Fibroblast of lung (primary cell): ENCODE measurements around the gene THAP9. TPM values are rescaled to one million over a fixed set of nuclear protein-coding genes. Genes with fewer than 3 reads are reported as not detected.

ENCODE experiments used
- DNase-seq, 2 donors: peaks; one replicate each; pipeline versions ENCODE4 v3.0.0 to v3.0.0-alpha.2; 2010; ENCODE audit warnings: low read depth in 2 of 2
- H2AFZ ChIP-seq: 2 replicates; pipeline ENCODE4 v1.5.1; 2012; ENCODE audit warnings: low read length, control low read depth, inconsistent platforms
- H3K27ac ChIP-seq: 2 replicates; pipeline ENCODE4 v1.5.1; 2011; ENCODE audit warnings: low read length, control low read depth; ENCODE audit not compliant: insufficient read depth
- H3K27me3 ChIP-seq: 2 replicates; pipeline ENCODE4 v1.5.1; 2011; ENCODE audit warnings: mild to moderate bottlenecking, low read length; ENCODE audit not compliant: control insufficient read depth, insufficient read depth
- H3K36me3 ChIP-seq: 2 replicates; pipeline ENCODE4 v1.5.1; 2011; ENCODE audit warnings: low read length; ENCODE audit not compliant: control insufficient read depth, insufficient read depth
- H3K4me1 ChIP-seq: 2 replicates; pipeline ENCODE4 v1.5.1; 2011; ENCODE audit warnings: low read length; ENCODE audit not compliant: control insufficient read depth, insufficient read depth; ENCODE audit errors: extremely low read depth
- H3K4me2 ChIP-seq: 2 replicates; pipeline ENCODE4 v1.5.1; 2011; ENCODE audit warnings: low read length, control low read depth; ENCODE audit not compliant: insufficient read depth; ENCODE audit errors: extremely low read depth
- H3K4me3 ChIP-seq, 4 experiments: fragments of 200-600 bp in 1 of 4; sonication (generic) in 1 of 4; replicated peaks in 1 of 4; 2 replicates each; pipeline ENCODE4 v1.5.1; 2011 to 2016; ENCODE audit warnings: low read length in 4 of 4, low read depth in 3 of 4, mild to moderate bottlenecking in 3 of 4, control low read depth in 2 of 4, inconsistent platforms in 1 of 4, mixed read lengths in 1 of 4; ENCODE audit not compliant: insufficient read depth in 1 of 4; ENCODE audit errors: control extremely low read depth in 1 of 4
- H3K79me2 ChIP-seq: 2 replicates; pipeline ENCODE4 v1.5.1; 2012; ENCODE audit warnings: mild to moderate bottlenecking, low read length, inconsistent platforms; ENCODE audit not compliant: control insufficient read depth, insufficient read depth
- H3K9ac ChIP-seq: 2 replicates; pipeline ENCODE4 v1.5.1; 2011; ENCODE audit warnings: mild to moderate bottlenecking, low read length, control low read depth; ENCODE audit not compliant: insufficient read depth
- H3K9me3 ChIP-seq: 2 replicates; pipeline ENCODE4 v1.5.1; 2012; ENCODE audit warnings: low read depth, low read length; ENCODE audit not compliant: control insufficient read depth, insufficient read depth
- H4K20me1 ChIP-seq: 2 replicates; pipeline ENCODE4 v1.5.1; 2011; ENCODE audit warnings: low read length; ENCODE audit not compliant: control insufficient read depth, insufficient read depth; ENCODE audit errors: extremely low read depth
- EZH2 ChIP-seq: IDR thresholded peaks from 2 replicates; pipeline ENCODE4 v1.5.1; 2012; ENCODE audit warnings: low read length, control low read depth, mild to moderate bottlenecking; ENCODE audit errors: missing control alignments
- polyA plus RNA-seq, 2 donors: library from polyadenylated mRNA; depleted of rRNA in 1 of 2; stranded (reverse) in 1 of 2; unstranded in 1 of 2; fragments of >200 nt; gene quantifications; 2 replicates each; pipeline ENCODE4 v1.2.1, GENCODE V29; 2011 to 2012; ENCODE audit warnings: missing spikeins in 1 of 2
- total RNA-seq: library from RNA; depleted of rRNA; stranded (reverse); fragments of >200 nt; gene quantifications from 2 replicates; pipeline ENCODE4 v1.2.1, GENCODE V29; 2014
- TF ChIP-seq, protein P1 (sequence below), 2 donors: IDR thresholded peaks in 1 of 2; conservative IDR thresholded peaks in 1 of 2; 1 replicate in 1 of 2; 2 replicates in 1 of 2; pipeline ENCODE4 v1.5.1; 2011 to 2012; ENCODE audit warnings: low read length in 2 of 2, control low read depth in 1 of 2, inconsistent platforms in 1 of 2, low read depth in 1 of 2, mild to moderate bottlenecking in 1 of 2

Gene THAP9
- total and polyA plus RNA-seq, 2 donors (not counting 1 experiment from before 2014, with no cell fraction given), result 2.4 to 5.6 TPM

DNA sequence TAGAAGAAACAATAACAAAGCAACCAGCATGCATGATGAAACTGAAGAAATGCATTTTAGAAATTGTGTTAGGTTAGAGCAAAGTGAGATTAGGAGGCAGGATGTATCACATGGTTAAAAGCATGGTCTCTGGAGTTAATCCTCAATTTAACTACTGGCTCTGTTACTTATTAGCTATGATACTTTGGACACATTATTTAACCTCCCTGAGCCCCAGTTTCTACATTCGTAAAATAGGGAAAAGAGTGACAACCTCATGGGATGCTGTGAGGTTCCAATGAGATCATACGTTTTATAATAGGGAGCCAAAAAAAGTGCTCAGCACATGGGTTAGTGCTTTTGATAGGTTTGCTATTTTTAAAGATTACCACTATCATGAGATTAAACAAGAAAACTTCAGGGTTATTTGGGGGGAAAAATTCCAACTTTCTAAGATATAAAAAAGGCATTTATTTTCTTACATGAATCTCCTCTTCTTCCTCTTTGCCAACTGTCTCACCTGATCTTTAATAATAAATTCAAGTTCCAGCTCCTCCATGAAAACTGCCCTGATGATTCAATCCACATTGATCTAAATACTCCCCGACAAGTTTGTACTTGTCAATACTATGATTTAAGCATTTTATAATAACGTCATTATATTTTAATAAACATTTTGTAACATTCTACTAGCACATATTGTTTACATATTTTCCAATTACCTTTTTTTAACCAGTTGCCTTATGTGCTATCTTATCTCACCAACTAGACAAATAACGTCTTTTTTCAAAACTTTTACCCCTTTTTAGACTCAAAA is 14.2 kb upstream of the THAP9 start:
- TF ChIP-seq, protein P1, sequence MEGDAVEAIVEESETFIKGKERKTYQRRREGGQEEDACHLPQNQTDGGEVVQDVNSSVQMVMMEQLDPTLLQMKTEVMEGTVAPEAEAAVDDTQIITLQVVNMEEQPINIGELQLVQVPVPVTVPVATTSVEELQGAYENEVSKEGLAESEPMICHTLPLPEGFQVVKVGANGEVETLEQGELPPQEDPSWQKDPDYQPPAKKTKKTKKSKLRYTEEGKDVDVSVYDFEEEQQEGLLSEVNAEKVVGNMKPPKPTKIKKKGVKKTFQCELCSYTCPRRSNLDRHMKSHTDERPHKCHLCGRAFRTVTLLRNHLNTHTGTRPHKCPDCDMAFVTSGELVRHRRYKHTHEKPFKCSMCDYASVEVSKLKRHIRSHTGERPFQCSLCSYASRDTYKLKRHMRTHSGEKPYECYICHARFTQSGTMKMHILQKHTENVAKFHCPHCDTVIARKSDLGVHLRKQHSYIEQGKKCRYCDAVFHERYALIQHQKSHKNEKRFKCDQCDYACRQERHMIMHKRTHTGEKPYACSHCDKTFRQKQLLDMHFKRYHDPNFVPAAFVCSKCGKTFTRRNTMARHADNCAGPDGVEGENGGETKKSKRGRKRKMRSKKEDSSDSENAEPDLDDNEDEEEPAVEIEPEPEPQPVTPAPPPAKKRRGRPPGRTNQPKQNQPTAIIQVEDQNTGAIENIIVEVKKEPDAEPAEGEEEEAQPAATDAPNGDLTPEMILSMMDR (conservative IDR thresholded peaks at IDR 0.05 in 1 of 2, IDR thresholded peaks at IDR 0.05 in 1 of 2; ENCODE audit: low read depth in 1 of 2, low read length in 2 of 2), result no peak
- no peak for TF ChIP-seq EZH2
- Histone ChIP-seq H3K4me2 (peak overlapping the region; percentile 46), H3K36me3 (peaks cover 3% of the 10 kb centered on the region), H3K27ac (no peak overlapping the region), H3K27me3 (no peaks in the 10 kb centered on the region), H3K79me2 (peaks cover 93% of the 10 kb centered on the region), H3K9me3 (no peaks in the 10 kb centered on the region), H4K20me1 (peaks cover 13% of the 10 kb centered on the region), H2AFZ (no peak overlapping the region), H3K4me1 (peaks cover 5% of the 10 kb centered on the region), H3K9ac (no peak overlapping the region), H3K4me3 (peak overlapping the region in 3 of 4 experiments; percentile 29 to 53 (median 48))
- no peak for DNase-seq

DNA sequence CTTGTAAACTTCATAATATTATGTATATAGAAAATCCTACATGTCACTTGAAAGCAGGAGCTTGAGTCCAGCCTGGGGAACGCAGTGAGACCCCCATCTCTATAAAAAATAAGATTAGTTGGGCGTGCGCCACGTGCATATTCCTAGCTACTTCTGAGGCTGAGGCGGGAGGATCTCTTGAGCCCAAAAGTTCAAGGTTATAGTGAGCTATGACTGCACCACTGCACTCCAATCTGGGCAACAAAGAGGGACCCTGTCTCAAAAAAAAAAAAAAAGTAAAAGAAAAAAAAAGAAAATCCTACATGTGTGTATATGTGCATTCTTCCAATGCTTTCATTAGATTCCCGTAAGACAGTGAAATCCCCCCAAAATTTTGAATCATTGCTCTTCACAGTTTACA is 11.2 kb upstream of the THAP9 start:
- Histone ChIP-seq H3K36me3 (peaks cover 5% of the 10 kb centered on the region), H4K20me1 (peaks cover 13% of the 10 kb centered on the region), H3K27ac (no peak overlapping the region)

DNA sequence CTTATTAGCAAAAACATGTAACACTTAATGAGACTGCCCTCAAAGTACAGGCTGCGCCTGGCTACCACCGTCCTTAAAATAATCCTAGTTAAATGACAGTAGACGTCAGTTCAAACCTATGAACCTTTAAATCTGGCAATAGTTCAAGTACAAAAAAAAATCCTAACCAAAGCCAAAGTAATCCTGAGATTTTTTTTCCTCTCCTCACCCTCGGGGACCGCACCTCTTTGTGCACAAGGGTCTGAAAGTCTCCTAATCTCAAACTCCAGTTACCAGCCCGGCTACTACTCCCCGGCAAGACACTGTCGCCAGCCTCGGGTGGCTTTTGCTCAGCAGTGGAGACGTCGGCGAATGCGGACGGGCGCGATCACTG is 10.0 kb upstream of the THAP9 start:
- no peak overlapping the region for H2AFZ ChIP-seq

More for the DNA sequence above, 11.2 kb upstream of the THAP9 start:
- peaks cover 2% of the 10 kb centered on the region for H3K4me1 ChIP-seq
- TF ChIP-seq, protein P1 (conservative IDR thresholded peaks at IDR 0.05 in 1 of 2, IDR thresholded peaks at IDR 0.05 in 1 of 2; ENCODE audit: low read depth in 1 of 2, low read length in 2 of 2), result no peak
- no peak for TF ChIP-seq EZH2
- no peaks in the 10 kb centered on the region for H3K27me3 ChIP-seq
- DNase-seq, result no peak
- H3K9ac ChIP-seq, result no peak overlapping the region
- peaks cover 67% of the 10 kb centered on the region for H3K79me2 ChIP-seq
- no peak overlapping the region for H2AFZ ChIP-seq
- H3K9me3 ChIP-seq, result no peaks in the 10 kb centered on the region
- peak overlapping the region; percentile 55 to 98 (median 88) for H3K4me3 ChIP-seq
- H3K4me2 ChIP-seq, result peak overlapping the region; percentile 75

More for the DNA sequence above, 10.0 kb upstream of the THAP9 start:
- peak in 1 of 2 donors; percentile 27 for DNase-seq
- peaks cover 2% of the 10 kb centered on the region for H3K4me1 ChIP-seq
- peak overlapping the region; percentile 52 for H3K4me2 ChIP-seq
- peak overlapping the region; percentile 99 for H3K27ac ChIP-seq
- H3K79me2 ChIP-seq, result peaks cover 57% of the 10 kb centered on the region
- H3K4me3 ChIP-seq, result peak overlapping the region; percentile 55 to 98 (median 88)
- H3K9ac ChIP-seq, result peak overlapping the region; percentile 100
- no peaks in the 10 kb centered on the region for H3K27me3 ChIP-seq
- TF ChIP-seq, protein P1 (conservative IDR thresholded peaks at IDR 0.05 in 1 of 2, IDR thresholded peaks at IDR 0.05 in 1 of 2; ENCODE audit: low read depth in 1 of 2, low read length in 2 of 2), result no peak
- peaks cover 7% of the 10 kb centered on the region for H3K36me3 ChIP-seq
- H3K9me3 ChIP-seq, result no peaks in the 10 kb centered on the region
- peaks cover 7% of the 10 kb centered on the region for H4K20me1 ChIP-seq
